Neural progenitor cell (in vitro differentiated cells): ENCODE data around the gene GADD45GIP1. TPM values are rescaled to one million over a fixed set of nuclear protein-coding genes. Genes with fewer than 3 reads are reported as not detected.

ENCODE experiments used
- DNase-seq: peaks from one replicate; pipeline ENCODE4 v3.0.0-alpha.2; 2016; ENCODE audit warnings: low spot score
- H2AFZ ChIP-seq: fragments of 200-600 bp; sonication (generic); replicated peaks from 2 replicates; pipeline ENCODE4 v1.6.1; 2016; ENCODE audit warnings: antibody characterized with exemption
- H3F3A ChIP-seq: fragments of 200-600 bp; sonication (generic); 2 replicates; pipeline ENCODE4 v1.6.1; 2016; ENCODE audit warnings: antibody characterized with exemption, low read depth
- H3K27ac ChIP-seq: fragments of 200-600 bp; sonication (generic); 2 replicates; pipeline ENCODE4 v1.5.1; 2016; ENCODE audit warnings: mild to moderate bottlenecking
- H3K27me3 ChIP-seq: fragments of 200-600 bp; sonication (generic); 2 replicates; pipeline ENCODE4 v1.6.1; 2016; ENCODE audit warnings: mild to moderate bottlenecking, moderate library complexity
- H3K36me3 ChIP-seq: fragments of 200-600 bp; sonication (generic); 2 replicates; pipeline ENCODE4 v1.5.1; 2016
- H3K4me1 ChIP-seq: fragments of 200-600 bp; sonication (generic); 2 replicates; pipeline ENCODE4 v1.6.1; 2016; ENCODE audit warnings: mixed run types
- H3K4me2 ChIP-seq: fragments of 200-600 bp; sonication (generic); 2 replicates; pipeline ENCODE4 v1.6.1; 2016
- H3K4me3 ChIP-seq: fragments of 200-600 bp; sonication (generic); 2 replicates; pipeline ENCODE4 v1.5.1; 2016
- H3K79me2 ChIP-seq: fragments of 200-600 bp; sonication (generic); 2 replicates; pipeline ENCODE4 v1.6.1; 2016; ENCODE audit warnings: low read depth
- H3K9ac ChIP-seq: fragments of 200-600 bp; sonication (generic); 2 replicates; pipeline ENCODE4 v1.6.1; 2016
- H3K9me3 ChIP-seq: fragments of 200-600 bp; sonication (generic); 2 replicates; pipeline ENCODE4 v1.5.1; 2016; ENCODE audit warnings: low read depth
- H4K20me1 ChIP-seq: fragments of 200-600 bp; sonication (generic); 2 replicates; pipeline ENCODE4 v1.6.1; 2016; ENCODE audit warnings: low read depth
- H3K27ac Mint-ChIP-seq: 3 replicates; pipeline ENCODE4 v1.8.0; 2021; ENCODE audit warnings: mixed read lengths
- H3K27me3 Mint-ChIP-seq: 2 replicates; pipeline ENCODE4 v1.8.0; 2022; ENCODE audit warnings: low read depth, mild to moderate bottlenecking, inconsistent platforms, moderate library complexity, mixed read lengths; ENCODE audit not compliant: insufficient read depth
- H3K36me3 Mint-ChIP-seq: 3 replicates; pipeline ENCODE4 v1.8.0; 2021; ENCODE audit warnings: mixed read lengths
- H3K4me1 Mint-ChIP-seq: 3 replicates; pipeline ENCODE4 v1.8.0; 2021; ENCODE audit warnings: mixed read lengths
- H3K4me3 Mint-ChIP-seq: 3 replicates; pipeline ENCODE4 v1.8.0; 2021; ENCODE audit warnings: mild to moderate bottlenecking, moderate library complexity, mixed read lengths
- H3K9me3 Mint-ChIP-seq: 3 replicates; pipeline ENCODE4 v1.8.0; 2020; ENCODE audit warnings: mixed read lengths
- EZH2 ChIP-seq: fragments of 200-600 bp; sonication (generic); IDR thresholded peaks from 2 replicates; pipeline ENCODE4 v1.6.1; 2017; ENCODE audit warnings: antibody characterized with exemption, mild to moderate bottlenecking, moderate library complexity
- EZH2phosphoT487 ChIP-seq: fragments of 200-600 bp; sonication (generic); IDR thresholded peaks from 2 replicates; pipeline ENCODE4 v1.6.1; 2017; ENCODE audit warnings: antibody characterized with exemption
- total RNA-seq: library from RNA; depleted of rRNA; stranded (reverse); fragments of >200 nt; gene quantifications from 2 replicates; pipeline ENCODE4 v1.2.3, GENCODE V29; 2015; ENCODE audit warnings: low replicate concordance
- TF ChIP-seq, protein P1 (sequence below): fragments of 200-600 bp; sonication (generic); IDR thresholded peaks from 2 replicates; pipeline ENCODE4 v1.5.1; 2017; ENCODE audit warnings: antibody characterized with exemption, mild to moderate bottlenecking

The GADD45GIP1 gene
- total RNA-seq, 1 donor from 2014 or later: 17.1 TPM

DNA sequence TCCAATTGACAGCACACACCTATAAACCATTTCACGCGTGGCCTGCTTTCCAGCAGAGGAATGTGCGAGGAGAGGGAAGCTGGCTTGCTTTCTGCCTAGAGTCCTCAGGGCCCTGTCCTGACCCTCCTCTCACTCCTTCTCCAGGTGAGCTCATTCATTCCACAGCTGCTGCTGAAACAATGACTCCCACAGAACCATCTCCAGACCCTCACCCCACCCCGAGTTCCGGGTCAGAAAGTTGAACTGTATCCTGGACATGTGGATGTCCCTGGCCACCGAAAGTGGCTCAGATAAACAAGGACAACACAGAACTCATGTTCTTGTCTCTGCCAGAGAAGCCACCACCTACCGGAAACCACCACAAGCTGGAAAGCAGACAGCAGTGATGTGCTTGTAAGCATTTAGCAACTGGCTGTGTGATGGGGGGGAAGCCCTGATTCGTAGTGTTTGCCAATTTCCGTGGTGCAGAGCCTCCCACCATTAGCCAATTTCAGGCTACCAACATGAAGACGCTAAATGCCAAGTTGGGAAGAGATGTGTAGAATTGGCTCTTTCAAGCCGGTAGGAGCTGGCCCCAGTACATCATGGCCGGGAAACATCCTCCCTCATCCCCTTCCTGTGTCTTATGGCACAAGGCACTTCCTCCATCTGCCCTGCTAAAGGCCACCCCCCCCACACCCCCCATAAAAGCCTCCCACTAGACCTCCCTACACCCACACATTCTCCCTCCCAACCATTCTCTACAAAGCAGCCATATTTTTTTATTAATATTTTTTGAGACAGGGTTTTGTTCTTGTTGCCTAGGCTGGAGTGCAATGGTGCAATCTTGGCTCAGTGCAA lies 43.0 kb downstream of the GADD45GIP1 start:
- H3F3A ChIP-seq: peaks cover 32% of the 10 kb centered on the region
- no peak overlapping the region for H2AFZ ChIP-seq
- no peaks in the 10 kb centered on the region for H3K9me3 ChIP-seq
- TF ChIP-seq, protein P1, sequence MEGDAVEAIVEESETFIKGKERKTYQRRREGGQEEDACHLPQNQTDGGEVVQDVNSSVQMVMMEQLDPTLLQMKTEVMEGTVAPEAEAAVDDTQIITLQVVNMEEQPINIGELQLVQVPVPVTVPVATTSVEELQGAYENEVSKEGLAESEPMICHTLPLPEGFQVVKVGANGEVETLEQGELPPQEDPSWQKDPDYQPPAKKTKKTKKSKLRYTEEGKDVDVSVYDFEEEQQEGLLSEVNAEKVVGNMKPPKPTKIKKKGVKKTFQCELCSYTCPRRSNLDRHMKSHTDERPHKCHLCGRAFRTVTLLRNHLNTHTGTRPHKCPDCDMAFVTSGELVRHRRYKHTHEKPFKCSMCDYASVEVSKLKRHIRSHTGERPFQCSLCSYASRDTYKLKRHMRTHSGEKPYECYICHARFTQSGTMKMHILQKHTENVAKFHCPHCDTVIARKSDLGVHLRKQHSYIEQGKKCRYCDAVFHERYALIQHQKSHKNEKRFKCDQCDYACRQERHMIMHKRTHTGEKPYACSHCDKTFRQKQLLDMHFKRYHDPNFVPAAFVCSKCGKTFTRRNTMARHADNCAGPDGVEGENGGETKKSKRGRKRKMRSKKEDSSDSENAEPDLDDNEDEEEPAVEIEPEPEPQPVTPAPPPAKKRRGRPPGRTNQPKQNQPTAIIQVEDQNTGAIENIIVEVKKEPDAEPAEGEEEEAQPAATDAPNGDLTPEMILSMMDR: no peak
- TF ChIP-seq EZH2phosphoT487 (no peak), EZH2 (no peak)
- Mint-ChIP-seq H3K27me3 (peaks cover 7% of the 10 kb centered on the region), H3K9me3 (no peaks in the 10 kb centered on the region), H3K36me3 (no peaks in the 10 kb centered on the region), H3K4me1 (peaks cover 31% of the 10 kb centered on the region), H3K4me3 (peak overlapping the region; percentile 72), H3K27ac (peak overlapping the region; percentile 96)
- H3K9ac ChIP-seq: no peak overlapping the region
- H3K4me2 ChIP-seq: peak overlapping the region; percentile 57
- peaks cover 11% of the 10 kb centered on the region for H3K27me3 ChIP-seq
- H3K4me1 ChIP-seq: peaks cover 26% of the 10 kb centered on the region
- peak; percentile 23 for DNase-seq
- H3K79me2 ChIP-seq: no peaks in the 10 kb centered on the region
- no peak overlapping the region for H3K4me3 ChIP-seq
- H4K20me1 ChIP-seq: no peaks in the 10 kb centered on the region
- no peaks in the 10 kb centered on the region for H3K36me3 ChIP-seq
- peak overlapping the region; percentile 60 for H3K27ac ChIP-seq

DNA sequence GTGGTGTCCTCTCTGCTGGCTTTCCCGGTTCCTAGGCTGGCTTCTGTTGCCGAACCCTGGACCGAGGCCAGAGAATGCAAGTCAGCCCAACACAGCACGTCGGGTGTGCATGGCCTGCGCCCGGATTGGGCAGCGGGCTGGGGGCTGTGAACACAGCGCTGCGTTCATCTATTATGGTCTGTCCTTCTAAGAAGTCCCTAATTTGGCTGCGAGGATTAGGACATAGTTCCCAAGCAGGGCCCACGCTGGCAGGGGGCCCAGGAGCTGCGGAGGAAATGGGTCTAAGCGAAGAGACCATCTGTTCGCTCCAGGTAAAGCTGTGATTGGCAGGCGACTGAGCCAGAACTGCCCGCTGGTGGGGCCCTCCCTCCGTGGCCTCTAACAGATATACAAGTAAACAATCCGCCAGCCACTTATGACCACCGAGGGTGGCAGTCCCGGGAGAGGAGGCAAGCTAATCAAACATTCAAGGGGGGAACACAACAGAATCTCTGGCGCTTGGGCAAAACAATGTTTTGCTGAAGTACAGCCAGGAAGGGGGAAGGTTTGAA lies 43.9 kb downstream of the GADD45GIP1 start:
- Histone ChIP-seq H3K36me3 (no peaks in the 10 kb centered on the region), H2AFZ (peak overlapping the region; percentile 14), H3K4me3 (no peak overlapping the region), H3F3A (peaks cover 32% of the 10 kb centered on the region), H3K79me2 (no peaks in the 10 kb centered on the region), H3K27ac (peak overlapping the region; percentile 60), H3K4me2 (peak overlapping the region; percentile 57), H3K27me3 (peaks cover 4% of the 10 kb centered on the region), H4K20me1 (no peaks in the 10 kb centered on the region), H3K9ac (no peak overlapping the region), H3K9me3 (no peaks in the 10 kb centered on the region), H3K4me1 (peaks cover 26% of the 10 kb centered on the region)
- TF ChIP-seq, protein P1: no peak
- peak; percentile 84 for DNase-seq
- peak overlapping the region; percentile 72 for H3K4me3 Mint-ChIP-seq
- no peaks in the 10 kb centered on the region for H3K36me3 Mint-ChIP-seq
- peaks cover 13% of the 10 kb centered on the region for H3K27me3 Mint-ChIP-seq
- H3K27ac Mint-ChIP-seq: peak overlapping the region; percentile 96
- peaks cover 34% of the 10 kb centered on the region for H3K4me1 Mint-ChIP-seq
- no peaks in the 10 kb centered on the region for H3K9me3 Mint-ChIP-seq

DNA sequence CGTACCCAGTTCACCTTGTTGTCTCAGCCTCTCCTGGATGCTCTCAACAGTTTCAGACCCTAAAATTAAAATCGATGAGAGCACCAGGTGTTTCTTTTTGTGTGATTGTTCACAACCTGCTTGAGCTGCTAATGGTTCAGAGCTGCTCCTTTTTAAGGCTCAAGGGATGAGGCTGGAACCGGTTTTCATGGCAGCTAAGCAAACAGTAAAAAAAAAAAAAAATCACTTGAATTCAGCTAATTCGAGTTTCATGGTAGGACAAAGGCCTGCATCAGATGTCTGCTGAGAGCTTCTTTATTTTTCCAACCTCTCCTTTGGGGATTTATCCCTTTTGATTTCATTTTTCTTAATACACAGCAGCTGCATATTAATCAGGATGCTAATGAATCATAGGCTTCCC lies 44.5 kb downstream of the GADD45GIP1 start:
- no peaks in the 10 kb centered on the region for H3K79me2 ChIP-seq
- no peaks in the 10 kb centered on the region for H3K27me3 ChIP-seq
- no peak overlapping the region for H3K4me3 Mint-ChIP-seq
- H3K4me2 ChIP-seq: peak overlapping the region; percentile 57
- DNase-seq: peak; percentile 21
- H3K36me3 ChIP-seq: no peaks in the 10 kb centered on the region
- H3K9me3 Mint-ChIP-seq: no peaks in the 10 kb centered on the region
- no peak overlapping the region for H3K9ac ChIP-seq
- no peaks in the 10 kb centered on the region for H3K9me3 ChIP-seq
- H3K36me3 Mint-ChIP-seq: no peaks in the 10 kb centered on the region
- peaks cover 26% of the 10 kb centered on the region for H3K4me1 ChIP-seq
- no peak for TF ChIP-seq EZH2phosphoT487
- TF ChIP-seq, protein P1: no peak
- TF ChIP-seq EZH2: no peak
- peak overlapping the region; percentile 96 for H3K27ac Mint-ChIP-seq
- H3K4me3 ChIP-seq: no peak overlapping the region
- H3K27me3 Mint-ChIP-seq: peaks cover 13% of the 10 kb centered on the region
- H3K27ac ChIP-seq: peak overlapping the region; percentile 60
- H4K20me1 ChIP-seq: no peaks in the 10 kb centered on the region
- peak overlapping the region; percentile 14 for H2AFZ ChIP-seq
- H3K4me1 Mint-ChIP-seq: peaks cover 34% of the 10 kb centered on the region
- H3F3A ChIP-seq: peaks cover 32% of the 10 kb centered on the region
